OCI-LY3 (cell line): ENCODE data around the gene HS1BP3.

ENCODE experiments used
- EZH2phosphoT487 ChIP-seq: fragments of 200-600 bp; shearing (Covaris generic); IDR thresholded peaks from 2 replicates; pipeline ENCODE4 v1.6.1; 2018; ENCODE audit warnings: antibody characterized with exemption, mixed run types, low read depth
- TF ChIP-seq, protein P1 (sequence below): fragments of 200-600, 300-600 bp; sonication (generic); IDR thresholded peaks from 2 replicates; pipeline ENCODE4 v1.5.1; 2014; ENCODE audit warnings: antibody characterized with exemption, low read length, low read depth

DNA sequence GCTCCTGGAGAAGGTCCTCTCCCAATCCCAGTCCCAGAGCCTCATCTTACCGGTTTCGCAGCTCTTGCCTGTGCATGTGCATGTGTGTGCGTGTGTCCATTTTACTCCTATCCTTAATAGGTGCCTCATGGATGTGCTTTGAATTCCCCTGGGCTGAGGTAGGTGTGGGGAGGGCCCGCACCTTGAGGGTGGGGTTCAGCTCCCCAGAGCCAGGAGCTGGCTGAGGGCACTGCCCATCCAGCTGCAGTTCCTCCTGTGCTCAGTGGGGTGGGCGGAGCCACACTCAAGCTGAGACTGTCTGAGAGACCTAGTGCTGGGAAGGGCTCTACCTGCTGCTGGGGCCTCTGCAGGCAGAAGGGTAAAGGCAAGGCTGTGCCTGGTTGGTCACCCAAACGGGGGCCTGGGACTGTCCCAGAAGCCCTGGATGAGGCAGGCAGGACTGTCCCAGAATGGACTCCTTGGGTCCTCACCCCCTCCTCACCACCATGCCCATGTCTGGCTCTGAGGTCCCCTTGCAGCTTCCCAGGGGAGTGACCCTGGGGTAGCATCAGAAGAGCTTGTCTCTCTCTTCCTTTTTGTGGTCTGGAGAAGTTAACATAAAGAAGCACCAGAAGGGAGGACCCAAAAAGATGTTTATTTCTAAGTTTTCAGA lies 24.9 kb upstream of the HS1BP3 start:
- TF ChIP-seq, protein P1, sequence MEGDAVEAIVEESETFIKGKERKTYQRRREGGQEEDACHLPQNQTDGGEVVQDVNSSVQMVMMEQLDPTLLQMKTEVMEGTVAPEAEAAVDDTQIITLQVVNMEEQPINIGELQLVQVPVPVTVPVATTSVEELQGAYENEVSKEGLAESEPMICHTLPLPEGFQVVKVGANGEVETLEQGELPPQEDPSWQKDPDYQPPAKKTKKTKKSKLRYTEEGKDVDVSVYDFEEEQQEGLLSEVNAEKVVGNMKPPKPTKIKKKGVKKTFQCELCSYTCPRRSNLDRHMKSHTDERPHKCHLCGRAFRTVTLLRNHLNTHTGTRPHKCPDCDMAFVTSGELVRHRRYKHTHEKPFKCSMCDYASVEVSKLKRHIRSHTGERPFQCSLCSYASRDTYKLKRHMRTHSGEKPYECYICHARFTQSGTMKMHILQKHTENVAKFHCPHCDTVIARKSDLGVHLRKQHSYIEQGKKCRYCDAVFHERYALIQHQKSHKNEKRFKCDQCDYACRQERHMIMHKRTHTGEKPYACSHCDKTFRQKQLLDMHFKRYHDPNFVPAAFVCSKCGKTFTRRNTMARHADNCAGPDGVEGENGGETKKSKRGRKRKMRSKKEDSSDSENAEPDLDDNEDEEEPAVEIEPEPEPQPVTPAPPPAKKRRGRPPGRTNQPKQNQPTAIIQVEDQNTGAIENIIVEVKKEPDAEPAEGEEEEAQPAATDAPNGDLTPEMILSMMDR = no peak
- TF ChIP-seq EZH2phosphoT487 = no peak
